Peyer's patch (tissue), 4 donors: Measurements from ENCODE around the gene SIGLEC5. TPM values are rescaled to one million over a fixed set of nuclear protein-coding genes. Genes with fewer than 3 reads are reported as not detected.

ENCODE experiments used
- DNase-seq, 3 donors: peaks; one replicate each; pipeline ENCODE4 v3.0.0-alpha.2; 2017 to 2019
- H3K27ac ChIP-seq, 4 donors: fragments of 200-600 bp; sonication (generic); one replicate each; pipeline ENCODE4 v1.5.1; 2016 to 2019
- H3K27me3 ChIP-seq, 2 donors: fragments of 200-600 bp; sonication (generic); one replicate each; pipeline ENCODE4 v1.5.1; 2019
- H3K36me3 ChIP-seq, 3 donors: fragments of 200-600 bp; sonication (generic); one replicate each; pipeline ENCODE4 v1.5.1; 2016 to 2019
- H3K4me1 ChIP-seq, 4 donors: fragments of 200-600 bp; sonication (generic); one replicate each; pipeline ENCODE4 v1.5.1; 2016 to 2019
- H3K4me3 ChIP-seq, 4 donors: fragments of 200-600 bp; sonication (generic); 1 replicate in 3 of 4; 2 replicates in 1 of 4; pipeline ENCODE4 v1.5.1; 2016 to 2019; ENCODE audit warnings: mild to moderate bottlenecking in 1 of 4
- H3K9me3 ChIP-seq, 4 donors: fragments of 200-600 bp; sonication (generic); one replicate each; pipeline ENCODE4 v1.5.1; 2016 to 2019; ENCODE audit warnings: mild to moderate bottlenecking in 1 of 4
- CTCF ChIP-seq, 6 experiments: fragments of 450-650 bp in 4 of 6; fragments of 200-600 bp in 2 of 6; sonication (generic) in 1 of 6; IDR thresholded peaks; one replicate each; pipeline ENCODE4 v1.5.1; 2017 to 2019; ENCODE audit warnings: antibody characterized with exemption in 6 of 6, mild to moderate bottlenecking in 3 of 6, moderate library complexity in 1 of 6
- POLR2A ChIP-seq, 2 donors: fragments of 450-650 bp; IDR thresholded peaks; one replicate each; pipeline ENCODE4 v1.5.1; 2017; ENCODE audit warnings: antibody characterized with exemption in 2 of 2, mild to moderate bottlenecking in 2 of 2, moderate library complexity in 2 of 2
- total RNA-seq, 4 donors: library from RNA; depleted of rRNA; stranded (reverse); fragments of >200 nt; gene quantifications; one replicate each; pipeline ENCODE4 v1.1.0, GENCODE V29; 2016

The SIGLEC5 gene
- total RNA-seq, 4 donors from 2014 or later = 0.57 to 9.1 TPM; not detected in 2

DNA sequence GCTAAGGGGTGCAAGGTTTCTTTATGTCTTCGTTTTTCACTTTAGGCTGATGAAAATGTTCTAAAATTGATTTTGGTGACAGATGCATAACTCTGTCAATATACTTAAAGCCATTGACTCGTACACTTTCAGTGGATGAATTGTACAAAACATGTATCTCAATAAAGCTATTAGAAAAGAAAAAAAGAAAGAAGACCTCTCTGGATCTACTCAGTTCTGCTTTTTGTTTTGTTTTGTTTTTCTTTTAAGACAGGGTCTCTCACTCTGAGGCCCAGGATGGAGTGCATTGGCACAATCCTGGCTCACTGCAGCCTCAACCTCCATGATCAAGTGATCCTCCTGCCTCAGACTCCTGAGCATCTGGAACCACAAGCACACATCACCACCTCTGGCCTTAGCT is 3.5 kb downstream of the SIGLEC5 start:
- no peaks in the 10 kb centered on the region for H3K27me3 ChIP-seq
- H3K27ac ChIP-seq = no peak overlapping the region
- H3K4me3 ChIP-seq = no peak overlapping the region
- H3K9me3 ChIP-seq = no peaks in the 10 kb centered on the region
- no peak for DNase-seq
- TF ChIP-seq CTCF (IDR thresholded peaks at IDR 0.05) (no peak), POLR2A (IDR thresholded peaks at IDR 0.05) (no peak)
- H3K36me3 ChIP-seq = no peaks in the 10 kb centered on the region
- no peaks in the 10 kb centered on the region for H3K4me1 ChIP-seq

GRCh38 chr19:51621178-51621577 is 9.0 kb downstream of the SIGLEC5 start:
- TF ChIP-seq CTCF (IDR thresholded peaks at IDR 0.05) (no peak), POLR2A (IDR thresholded peaks at IDR 0.05) (no peak)
- Histone ChIP-seq H3K4me1 (no peaks in the 10 kb centered on the region), H3K9me3 (no peaks in the 10 kb centered on the region), H3K36me3 (no peaks in the 10 kb centered on the region), H3K27ac (no peak overlapping the region), H3K4me3 (no peak overlapping the region), H3K27me3 (no peaks in the 10 kb centered on the region)
- DNase-seq = peak in 2 of 3 donors; percentile 49 to 55

DNA sequence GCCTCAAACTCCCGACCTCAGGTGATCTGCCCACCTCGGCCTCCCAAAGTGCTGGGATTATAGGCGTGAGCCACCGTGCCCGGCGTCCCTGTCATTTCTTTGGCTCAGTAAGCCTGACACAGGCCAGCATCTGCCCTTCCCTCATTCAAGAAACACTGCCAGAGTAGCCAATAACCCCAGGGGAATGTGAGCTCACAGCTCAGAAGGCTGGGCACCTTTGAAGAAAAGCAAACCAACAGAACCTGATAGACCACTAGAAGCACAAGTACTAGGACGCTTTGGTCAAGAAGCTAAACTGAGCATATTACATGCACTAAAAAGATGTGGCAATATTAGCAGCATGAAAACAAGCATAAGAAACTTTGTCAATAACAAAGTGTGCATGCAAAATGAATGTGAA is 14.2 kb downstream of the SIGLEC5 start:
- H3K27me3 ChIP-seq = no peaks in the 10 kb centered on the region
- no peak overlapping the region for H3K27ac ChIP-seq
- no peaks in the 10 kb centered on the region for H3K9me3 ChIP-seq
- TF ChIP-seq CTCF (IDR thresholded peaks at IDR 0.05) (no peak), POLR2A (IDR thresholded peaks at IDR 0.05) (no peak)
- DNase-seq = no peak
- H3K36me3 ChIP-seq = no peaks in the 10 kb centered on the region
- no peaks in the 10 kb centered on the region for H3K4me1 ChIP-seq
- H3K4me3 ChIP-seq = no peak overlapping the region

GRCh38 chr19:51614789-51615188 is 15.4 kb downstream of the SIGLEC5 start:
- Histone ChIP-seq H3K27ac (no peak overlapping the region), H3K4me1 (no peaks in the 10 kb centered on the region), H3K9me3 (no peaks in the 10 kb centered on the region), H3K36me3 (no peaks in the 10 kb centered on the region), H3K4me3 (no peak overlapping the region), H3K27me3 (no peaks in the 10 kb centered on the region)
- TF ChIP-seq CTCF (IDR thresholded peaks at IDR 0.05) = no peak
- no peak for TF ChIP-seq POLR2A (IDR thresholded peaks at IDR 0.05)
- DNase-seq = no peak

DNA sequence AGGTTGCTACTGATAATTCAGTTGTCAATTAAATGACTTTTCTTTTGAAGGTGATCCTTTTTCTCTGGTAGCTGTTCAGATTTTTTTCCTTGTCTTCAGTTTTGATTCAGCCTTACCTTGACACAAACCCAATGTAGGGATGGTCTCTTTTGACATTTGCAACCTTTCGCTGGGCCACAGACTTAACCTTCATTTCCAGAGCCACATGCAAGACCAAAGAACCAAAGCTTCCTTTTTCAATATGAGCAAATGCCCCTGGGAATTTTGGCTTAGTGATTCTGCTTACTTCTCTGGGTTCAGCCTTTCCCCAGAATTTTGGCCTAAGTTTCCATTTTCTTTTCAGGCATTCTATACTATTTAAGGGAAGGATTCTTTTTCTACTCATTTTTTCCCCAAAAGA is 19.6 kb downstream of the SIGLEC5 start:
- DNase-seq = no peak
- no peak for TF ChIP-seq POLR2A (IDR thresholded peaks at IDR 0.05)
- TF ChIP-seq CTCF (IDR thresholded peaks at IDR 0.05) = no peak
- Histone ChIP-seq H3K4me1 (peaks cover 0 to 8% (median 1%) of the 10 kb centered on the region in 4 donors), H3K27me3 (no peaks in the 10 kb centered on the region), H3K36me3 (no peaks in the 10 kb centered on the region), H3K27ac (no peak overlapping the region), H3K9me3 (no peaks in the 10 kb centered on the region), H3K4me3 (no peak overlapping the region)
